ENCODE results near the gene METTL25B.

DNA sequence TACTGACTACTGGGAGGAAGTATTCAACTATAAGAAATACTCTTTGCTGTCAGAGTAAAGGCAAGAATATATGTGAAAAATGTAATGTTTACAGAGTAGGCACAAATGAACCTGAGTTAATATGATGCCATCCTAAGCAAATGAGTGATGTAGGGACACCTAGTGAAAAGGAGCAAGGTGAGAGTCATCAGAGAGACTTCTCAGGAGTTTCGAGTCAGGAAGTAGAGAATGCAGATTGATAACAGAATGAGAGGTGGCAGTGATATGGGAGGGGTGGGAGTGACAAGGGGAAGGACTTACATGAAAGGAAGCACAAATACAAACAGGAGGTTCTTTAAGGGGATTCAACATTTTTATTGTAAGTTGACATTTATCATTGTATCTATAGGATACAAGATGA lies 49.3 kb downstream of the METTL25B start:
- no peak for TF ChIP-seq POLR2A (IDR thresholded peaks at IDR 0.05)
- TF ChIP-seq, protein P1, sequence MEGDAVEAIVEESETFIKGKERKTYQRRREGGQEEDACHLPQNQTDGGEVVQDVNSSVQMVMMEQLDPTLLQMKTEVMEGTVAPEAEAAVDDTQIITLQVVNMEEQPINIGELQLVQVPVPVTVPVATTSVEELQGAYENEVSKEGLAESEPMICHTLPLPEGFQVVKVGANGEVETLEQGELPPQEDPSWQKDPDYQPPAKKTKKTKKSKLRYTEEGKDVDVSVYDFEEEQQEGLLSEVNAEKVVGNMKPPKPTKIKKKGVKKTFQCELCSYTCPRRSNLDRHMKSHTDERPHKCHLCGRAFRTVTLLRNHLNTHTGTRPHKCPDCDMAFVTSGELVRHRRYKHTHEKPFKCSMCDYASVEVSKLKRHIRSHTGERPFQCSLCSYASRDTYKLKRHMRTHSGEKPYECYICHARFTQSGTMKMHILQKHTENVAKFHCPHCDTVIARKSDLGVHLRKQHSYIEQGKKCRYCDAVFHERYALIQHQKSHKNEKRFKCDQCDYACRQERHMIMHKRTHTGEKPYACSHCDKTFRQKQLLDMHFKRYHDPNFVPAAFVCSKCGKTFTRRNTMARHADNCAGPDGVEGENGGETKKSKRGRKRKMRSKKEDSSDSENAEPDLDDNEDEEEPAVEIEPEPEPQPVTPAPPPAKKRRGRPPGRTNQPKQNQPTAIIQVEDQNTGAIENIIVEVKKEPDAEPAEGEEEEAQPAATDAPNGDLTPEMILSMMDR (IDR thresholded peaks at IDR 0.05), result no peak
- no peak for TF ChIP-seq POLR2AphosphoS5 (IDR thresholded peaks at IDR 0.05)
